Activated CD4-positive, CD25-positive, alpha-beta regulatory T cell treated with anti-CD3 and anti-CD28 coated beads, Interleukin-2, amount 50 U/mL, for 24 hours (primary cell): ENCODE results near the gene ATP2B3.

Experiments used
- ATAC-seq, 2 donors: fragments of 150-1000 bp; cut with Tn5 transposase; one replicate each; pipeline ENCODE4 v1.10.0; 2021; ENCODE audit warnings: mild to moderate bottlenecking in 1 of 2, moderate library complexity in 1 of 2

The ATP2B3 gene

GRCh38 chrX:153517423-153517822 lies at the start of gene ATP2B3:
Gene ATP2B3 (plus strand): TSS chrX:153517642. CDS start chrX:153536248, 18,606 bp downstream.
- no peak for ATAC-seq

GRCh38 chrX:153468008-153468580 lies 49.3 kb upstream of the ATP2B3 start:
- ATAC-seq, result no peak

- ATAC-seq, result peak; percentile 21 to 27
Observed at GRCh38 chrX:153469811-153470410, 47.5 kb upstream of the ATP2B3 start.

GRCh38 chrX:153470411-153471363 lies 46.8 kb upstream of the ATP2B3 start, which contains the start of gene HAUS7:
Gene HAUS7 (minus strand): TSS chrX:153470576. CDS start chrX:153470557, 19 bp downstream.
- peak; percentile 83 to 87 for ATAC-seq

GRCh38 chrX:153471663-153472280 lies 45.7 kb upstream of the ATP2B3 start:
- ATAC-seq, result no peak

GRCh38 chrX:153473126-153473525 lies 44.3 kb upstream of the ATP2B3 start:
- ATAC-seq, result no peak

GRCh38 chrX:153474266-153474665 lies 43.2 kb upstream of the ATP2B3 start:
- no peak for ATAC-seq

GRCh38 chrX:153474718-153475117 lies 42.7 kb upstream of the ATP2B3 start:
- no peak for ATAC-seq

- ATAC-seq, result no peak
Observed at GRCh38 chrX:153475271-153475670, 42.2 kb upstream of the ATP2B3 start.

GRCh38 chrX:153475751-153476281 lies 41.6 kb upstream of the ATP2B3 start:
- no peak for ATAC-seq

- ATAC-seq, result no peak
Observed at GRCh38 chrX:153476666-153477363, 40.6 kb upstream of the ATP2B3 start.

- no peak for ATAC-seq
Observed at GRCh38 chrX:153477364-153477857, 40.0 kb upstream of the ATP2B3 start.

GRCh38 chrX:153477901-153478300 lies 39.5 kb upstream of the ATP2B3 start:
- no peak for ATAC-seq

GRCh38 chrX:153478746-153479145 lies 38.7 kb upstream of the ATP2B3 start:
- no peak for ATAC-seq

GRCh38 chrX:153481043-153481442 lies 36.4 kb upstream of the ATP2B3 start:
- no peak for ATAC-seq

GRCh38 chrX:153482376-153483015 lies 34.9 kb upstream of the ATP2B3 start:
- no peak for ATAC-seq

GRCh38 chrX:153485396-153486080 lies 31.9 kb upstream of the ATP2B3 start:
- ATAC-seq, result no peak

GRCh38 chrX:153486171-153486570 lies 31.3 kb upstream of the ATP2B3 start:
- no peak for ATAC-seq

- no peak for ATAC-seq
Observed at GRCh38 chrX:153487590-153488071, 29.8 kb upstream of the ATP2B3 start.

- no peak for ATAC-seq
Observed at GRCh38 chrX:153488231-153488914, 29.1 kb upstream of the ATP2B3 start.
